K562 (cell line): ENCODE measurements around the gene ZNF718.

ENCODE experiments used
- NFIC ChIP-seq: fragments of 450-650 bp; IDR thresholded peaks from 2 replicates; pipeline ENCODE4 v1.6.1; 2017; ENCODE audit warnings: mild to moderate bottlenecking, inconsistent platforms
- NR2C2 ChIP-seq, 2 experiments: fragments of 200-800 bp in 1 of 2; sonication (Bioruptor generic) in 1 of 2; sonication (generic) in 1 of 2; formaldehyde crosslinking in 1 of 2; IDR thresholded peaks; 2 replicates each; pipeline versions ENCODE4 v1.6.1 to v1.8.0; 2016 to 2022; ENCODE audit warnings: mild to moderate bottlenecking in 1 of 2, missing compliant biosample characterization in 1 of 2, missing genetic modification characterization in 1 of 2, missing genetic modification reagents in 1 of 2
- SMAD3 ChIP-seq: fragments of 450-650 bp; formaldehyde crosslinking; conservative IDR thresholded peaks from 2 replicates; pipeline ENCODE4 v1.4.0; 2020; ENCODE audit warnings: mild to moderate bottlenecking
- SMC3 ChIP-seq: conservative IDR thresholded peaks from 2 replicates; pipeline ENCODE4 v1.6.1; 2011; ENCODE audit warnings: low read depth, low read length, improper control_type of control experiment; ENCODE audit not compliant: insufficient read depth
- YBX1 ChIP-seq: fragments of 450-650 bp; IDR thresholded peaks from 2 replicates; pipeline ENCODE4 v1.7.1; 2016; ENCODE audit warnings: mild to moderate bottlenecking
- ZNF24 ChIP-seq: fragments of 450-650 bp; IDR thresholded peaks from 2 replicates; pipeline ENCODE4 v1.6.1; 2016
- TF ChIP-seq, protein P1 (sequence below), 3 experiments: IDR thresholded peaks in 2 of 3; conservative IDR thresholded peaks in 1 of 3; 2 replicates each; pipeline ENCODE4 v1.5.1; 2011 to 2012; ENCODE audit warnings: low read length in 3 of 3, mild to moderate bottlenecking in 3 of 3, control low read depth in 2 of 3, improper control_type of control experiment in 1 of 3, inconsistent platforms in 1 of 3, low read depth in 1 of 3, mixed read lengths in 1 of 3, moderate library complexity in 1 of 3; ENCODE audit not compliant: insufficient read depth in 2 of 3

DNA sequence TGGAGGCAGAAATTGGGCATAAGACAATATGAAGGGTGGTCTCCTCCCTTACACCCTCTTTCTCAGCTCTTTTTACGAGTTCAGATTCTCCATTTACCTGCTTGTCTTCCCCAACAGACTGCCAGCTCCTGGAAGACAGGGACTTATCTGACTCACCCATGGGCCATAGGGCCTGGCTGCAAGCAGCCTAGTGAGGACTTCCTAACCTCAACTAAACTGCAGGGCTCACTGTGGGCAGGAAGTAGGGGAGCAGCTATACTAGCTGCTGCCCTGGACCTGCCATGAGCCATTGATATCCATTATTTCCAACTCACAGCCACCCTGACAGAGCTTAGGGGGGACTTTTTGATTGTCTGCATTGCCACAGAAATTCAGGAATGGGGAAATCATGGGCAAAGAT lies 11.5 kb upstream of the ZNF718 start:
- TF ChIP-seq ZNF24 (no peak), SMAD3 (CRISPR knock-in tag) (no peak), SMC3 (no peak), NFIC (no peak), NR2C2 (CRISPR knock-in tag; IDR thresholded peaks at IDR 0.05) (no peak), NR2C2 (tag; IDR thresholded peaks at IDR 0.05) (no peak), YBX1 (no peak)
- TF ChIP-seq, protein P1, sequence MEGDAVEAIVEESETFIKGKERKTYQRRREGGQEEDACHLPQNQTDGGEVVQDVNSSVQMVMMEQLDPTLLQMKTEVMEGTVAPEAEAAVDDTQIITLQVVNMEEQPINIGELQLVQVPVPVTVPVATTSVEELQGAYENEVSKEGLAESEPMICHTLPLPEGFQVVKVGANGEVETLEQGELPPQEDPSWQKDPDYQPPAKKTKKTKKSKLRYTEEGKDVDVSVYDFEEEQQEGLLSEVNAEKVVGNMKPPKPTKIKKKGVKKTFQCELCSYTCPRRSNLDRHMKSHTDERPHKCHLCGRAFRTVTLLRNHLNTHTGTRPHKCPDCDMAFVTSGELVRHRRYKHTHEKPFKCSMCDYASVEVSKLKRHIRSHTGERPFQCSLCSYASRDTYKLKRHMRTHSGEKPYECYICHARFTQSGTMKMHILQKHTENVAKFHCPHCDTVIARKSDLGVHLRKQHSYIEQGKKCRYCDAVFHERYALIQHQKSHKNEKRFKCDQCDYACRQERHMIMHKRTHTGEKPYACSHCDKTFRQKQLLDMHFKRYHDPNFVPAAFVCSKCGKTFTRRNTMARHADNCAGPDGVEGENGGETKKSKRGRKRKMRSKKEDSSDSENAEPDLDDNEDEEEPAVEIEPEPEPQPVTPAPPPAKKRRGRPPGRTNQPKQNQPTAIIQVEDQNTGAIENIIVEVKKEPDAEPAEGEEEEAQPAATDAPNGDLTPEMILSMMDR (IDR thresholded peaks at IDR 0.05 in 2 of 3, conservative IDR thresholded peaks at IDR 0.05 in 1 of 3; ENCODE audit: insufficient read depth in 2 of 3, low read depth in 1 of 3, low read length in 3 of 3), result no peak
